Stimulated activated CD4-positive, alpha-beta T cell treated with anti-CD3 and anti-CD28 coated beads, Interleukin-12 subunit alpha, Interleukin-12 subunit beta, amount 100 ng/mL, for 48 hours (primary cell): Measurements from ENCODE around the gene NTN1.
"Not testable (repeated sequence)": the region's sequence is repeated elsewhere in the genome, so short reads cannot be mapped to it uniquely, and the experiment has no call there.

Experiments used
- DNase-seq, 3 donors: peaks; one replicate each; pipeline ENCODE4 v3.0.0-alpha.2; 2020; ENCODE audit warnings: low read depth in 2 of 3, low spot score in 1 of 3

NTN1 gene

GRCh38 chr17:9241774-9242496 is 220.6 kb downstream of the NTN1 start:
- DNase-seq, result no peak

GRCh38 chr17:9242497-9242881 is 221.2 kb downstream of the NTN1 start:
- no peak for DNase-seq

- DNase-seq, result no peak
Measured at GRCh38 chr17:9242983-9243382, 221.7 kb downstream of the NTN1 start.

GRCh38 chr17:9244066-9245052 is 223.0 kb downstream of the NTN1 start:
- DNase-seq, result no peak

GRCh38 chr17:9247401-9247938 is 226.2 kb downstream of the NTN1 start:
- no peak for DNase-seq

- no peak for DNase-seq
Measured at GRCh38 chr17:9249245-9249953, 228.1 kb downstream of the NTN1 start.

GRCh38 chr17:9251273-9251672 is 230.0 kb downstream of the NTN1 start:
- no peak for DNase-seq

GRCh38 chr17:9253308-9253707 is 232.0 kb downstream of the NTN1 start:
- DNase-seq, result no peak

GRCh38 chr17:9254841-9255240 is 233.5 kb downstream of the NTN1 start:
- DNase-seq, result no peak

GRCh38 chr17:9255833-9256232 is 234.5 kb downstream of the NTN1 start:
- DNase-seq, result no peak

- DNase-seq, result no peak
Measured at GRCh38 chr17:9256361-9256750, 235.0 kb downstream of the NTN1 start.

- no peak for DNase-seq
Measured at GRCh38 chr17:9256751-9257629, 235.7 kb downstream of the NTN1 start.

- DNase-seq, result not testable (repeated sequence)
Measured at GRCh38 chr17:9257630-9257965, 236.3 kb downstream of the NTN1 start.

- no peak for DNase-seq
Measured at GRCh38 chr17:9258115-9259015, 237.1 kb downstream of the NTN1 start.

- DNase-seq, result no peak
Measured at GRCh38 chr17:9259419-9259818, 238.1 kb downstream of the NTN1 start.

- no peak for DNase-seq
Measured at GRCh38 chr17:9261081-9262012, 240.0 kb downstream of the NTN1 start.

- DNase-seq, result no peak
Measured at GRCh38 chr17:9266031-9266680, 244.8 kb downstream of the NTN1 start.

- DNase-seq, result no peak
Measured at GRCh38 chr17:9266697-9267117, 245.4 kb downstream of the NTN1 start.
